NOMO-1 (cell line): Measurements from ENCODE around the gene SCUBE3.

Experiments
- DNase-seq, 2 experiments: peaks; one replicate each; lab custom pipeline; 2025; ENCODE audit not compliant: unreplicated experiment in 2 of 2; lab: John Stamatoyannopoulos, UW

Gene SCUBE3

DNA sequence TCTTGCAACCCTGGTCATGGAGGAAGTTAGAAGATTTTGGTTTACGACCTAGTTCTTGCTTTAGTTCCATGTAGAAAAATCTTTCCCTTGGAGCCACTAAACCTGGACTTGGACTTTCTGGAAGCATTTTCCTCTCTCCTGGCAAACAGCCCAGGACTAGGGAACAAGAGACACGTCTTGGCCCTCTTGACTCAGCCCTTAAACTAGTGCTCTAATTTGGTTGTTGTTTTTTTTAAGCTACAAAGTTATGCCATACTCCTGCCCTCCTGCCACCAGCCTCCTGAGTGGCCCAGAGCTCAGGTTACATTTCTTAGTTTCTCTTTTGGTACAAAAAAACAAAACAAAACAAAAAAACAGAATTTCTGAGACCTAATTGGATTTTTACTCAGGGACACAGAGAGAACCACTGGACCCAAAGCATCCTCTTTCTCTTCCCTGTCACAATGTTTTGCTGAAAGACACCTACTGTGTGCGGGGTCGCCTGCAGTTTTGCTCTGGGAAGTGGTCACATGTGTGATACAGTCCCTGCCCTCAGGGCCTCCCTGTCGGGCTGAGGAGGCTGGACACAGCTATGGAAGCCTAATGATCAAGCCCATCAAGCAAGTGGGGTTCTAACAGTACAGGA, 32.3 kb upstream of the SCUBE3 start:
- DNase-seq = no peak

DNA sequence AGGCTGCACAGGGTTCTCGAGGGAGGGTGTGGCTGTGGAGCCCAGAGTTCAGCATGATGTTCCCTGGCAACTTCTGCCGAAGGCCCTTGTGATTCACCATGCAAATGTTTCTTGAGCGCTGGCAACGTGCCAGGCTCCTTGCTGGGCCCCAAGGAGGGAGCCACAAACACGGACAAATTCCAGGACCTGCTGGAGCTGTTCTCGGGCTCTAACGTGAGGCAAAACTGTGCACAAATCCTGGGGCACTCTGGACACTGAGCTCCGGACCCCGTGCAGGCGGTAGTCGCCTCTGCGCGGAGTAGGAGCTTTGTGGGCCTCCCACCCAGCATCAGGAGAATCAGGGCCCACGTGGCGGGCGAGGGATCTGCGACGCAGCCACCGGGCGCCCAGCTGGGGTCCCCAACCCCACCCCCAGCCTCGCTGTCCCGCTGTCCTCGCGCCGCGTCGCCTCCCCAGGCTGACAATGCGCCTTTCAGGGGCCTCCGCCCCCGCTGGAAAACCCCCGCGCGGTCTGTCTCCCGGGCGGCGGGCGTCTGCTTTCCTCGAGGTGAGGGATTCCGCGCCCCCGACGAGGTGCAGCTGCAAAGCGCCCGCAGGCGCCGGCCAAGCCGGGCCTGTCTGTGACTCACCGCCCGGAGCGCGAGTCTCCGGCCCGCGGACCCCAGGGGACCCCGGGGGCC, 31.7 kb upstream of the SCUBE3 start:
- no peak for DNase-seq

DNA sequence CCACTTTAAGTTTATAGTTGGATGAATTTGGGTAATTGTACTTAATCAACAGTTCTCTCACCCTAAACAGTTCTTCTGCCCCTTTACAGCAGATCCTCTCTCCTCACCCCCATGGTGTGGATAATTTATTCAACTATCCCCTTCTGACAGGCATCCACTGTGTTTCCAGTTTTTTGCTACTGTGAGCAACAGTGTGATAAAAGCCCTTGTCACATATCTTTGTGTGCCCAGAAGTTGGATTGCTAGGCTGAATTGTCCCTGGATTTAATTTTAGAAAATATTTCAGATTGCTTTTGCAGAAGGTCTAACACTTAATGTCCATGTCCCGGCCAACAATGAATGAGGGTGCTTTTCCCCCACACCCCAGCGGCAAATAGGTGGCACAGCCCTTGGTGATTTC, 30.5 kb upstream of the SCUBE3 start:
- no peak for DNase-seq

DNA sequence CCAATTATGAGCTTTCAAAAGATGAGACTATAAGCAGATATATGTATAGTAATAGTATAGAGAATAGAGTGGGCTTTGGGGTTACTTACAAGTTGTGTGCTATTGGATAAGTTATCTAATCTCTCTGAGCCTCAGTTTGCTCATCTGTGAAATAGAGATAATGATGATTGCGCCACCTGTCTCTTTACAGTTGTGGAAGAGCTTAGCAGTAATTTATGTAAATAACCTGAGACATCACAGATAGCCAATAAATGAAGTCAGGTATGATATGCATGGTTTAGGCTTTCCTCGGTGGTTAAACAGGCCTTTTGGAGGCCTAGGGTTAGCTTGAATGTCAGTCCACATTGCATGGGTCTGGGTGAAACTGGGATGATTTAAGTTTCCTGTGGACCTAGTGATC, 29.8 kb upstream of the SCUBE3 start:
- DNase-seq = no peak

DNA sequence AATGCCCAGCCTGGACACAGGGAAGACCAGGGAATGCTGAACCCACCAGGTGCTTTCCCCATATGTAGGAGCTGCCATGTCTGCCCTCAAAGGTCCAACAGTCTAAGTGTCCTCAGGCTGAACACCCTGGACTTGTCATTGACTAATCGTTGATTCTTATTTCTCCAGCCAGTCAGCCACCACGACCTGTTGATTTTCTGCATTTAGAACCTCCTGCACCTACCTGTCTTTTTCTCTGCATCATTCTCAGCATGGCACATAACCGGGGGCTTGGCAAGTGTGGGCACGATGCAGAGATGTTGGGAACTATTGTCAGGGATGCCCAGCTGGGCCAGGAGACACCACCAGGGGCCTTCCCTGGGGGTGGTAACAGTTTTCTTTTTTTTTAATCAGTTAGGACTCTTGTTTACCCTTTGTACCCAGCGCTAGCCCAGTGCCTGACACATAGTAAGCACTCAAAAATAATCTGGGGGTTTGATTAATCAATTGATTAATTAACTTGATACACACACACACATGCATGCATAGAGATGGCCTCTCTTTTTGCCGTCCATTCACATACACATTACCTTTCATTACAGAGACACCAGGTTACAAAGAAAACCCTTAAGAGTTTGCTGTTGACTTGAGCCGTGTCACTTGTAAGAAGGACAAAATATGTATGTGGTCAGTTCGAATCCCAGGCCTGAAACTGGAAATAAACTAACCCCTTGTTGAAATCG, 29.0 kb upstream of the SCUBE3 start:
- no peak for DNase-seq

DNA sequence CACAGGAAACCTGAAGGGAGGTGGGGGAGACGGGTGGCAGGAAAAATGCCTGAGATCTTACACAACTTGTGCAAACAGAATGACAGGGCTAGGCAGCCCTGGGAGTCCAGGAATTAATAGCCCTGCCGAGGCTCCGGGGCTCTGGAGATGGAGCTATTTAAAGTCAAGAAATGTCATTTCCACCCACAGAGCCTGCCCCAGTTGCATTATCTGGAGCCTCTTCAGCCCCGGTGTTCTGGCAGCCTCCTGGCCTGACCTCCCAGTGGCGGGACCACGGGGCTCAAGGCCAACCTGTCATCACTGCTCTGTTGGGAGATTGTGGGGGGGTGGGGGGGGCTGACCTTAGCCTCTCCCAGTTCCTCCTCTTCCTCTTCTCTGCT, 28.5 kb upstream of the SCUBE3 start:
- DNase-seq = no peak

DNA sequence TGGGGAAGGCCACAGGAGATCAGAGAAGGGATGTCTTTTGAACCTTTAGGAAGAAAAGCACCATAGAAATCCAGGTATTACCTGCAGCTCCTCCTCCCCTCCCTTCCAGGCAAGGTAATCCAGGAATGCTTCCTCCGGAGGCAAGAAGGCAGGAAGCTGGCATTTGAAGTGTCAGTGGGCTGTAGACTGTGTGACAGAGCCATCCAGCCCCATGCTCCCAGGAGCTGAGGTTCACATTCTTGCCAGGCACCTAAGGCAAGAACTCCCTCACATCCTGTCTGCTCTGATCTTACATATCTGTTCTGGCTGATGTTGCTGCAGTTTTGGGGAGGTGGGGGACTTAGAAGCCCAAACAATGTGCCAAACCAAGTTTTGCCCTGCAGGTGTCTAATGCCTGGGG, 27.8 kb upstream of the SCUBE3 start:
- DNase-seq = no peak

DNA sequence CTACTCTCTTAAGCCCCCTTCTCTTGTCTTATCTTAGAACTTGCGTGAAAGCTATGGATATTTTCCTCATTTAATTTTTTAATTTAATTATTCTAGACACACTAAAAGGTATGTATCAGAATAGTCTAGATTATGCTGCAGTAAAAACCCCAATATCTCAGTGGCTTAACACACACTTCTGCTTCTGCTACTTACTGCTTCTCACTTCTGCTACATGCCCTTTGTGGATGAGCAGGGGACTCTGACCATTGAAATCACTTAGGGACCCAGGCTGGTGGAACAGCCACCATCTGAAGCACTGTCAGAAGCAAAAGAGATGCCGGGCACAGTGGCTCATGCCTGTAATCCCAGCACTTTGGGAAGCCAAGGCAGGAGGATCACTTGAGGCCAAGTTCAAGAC, 27.2 kb upstream of the SCUBE3 start:
- DNase-seq = no peak

DNA sequence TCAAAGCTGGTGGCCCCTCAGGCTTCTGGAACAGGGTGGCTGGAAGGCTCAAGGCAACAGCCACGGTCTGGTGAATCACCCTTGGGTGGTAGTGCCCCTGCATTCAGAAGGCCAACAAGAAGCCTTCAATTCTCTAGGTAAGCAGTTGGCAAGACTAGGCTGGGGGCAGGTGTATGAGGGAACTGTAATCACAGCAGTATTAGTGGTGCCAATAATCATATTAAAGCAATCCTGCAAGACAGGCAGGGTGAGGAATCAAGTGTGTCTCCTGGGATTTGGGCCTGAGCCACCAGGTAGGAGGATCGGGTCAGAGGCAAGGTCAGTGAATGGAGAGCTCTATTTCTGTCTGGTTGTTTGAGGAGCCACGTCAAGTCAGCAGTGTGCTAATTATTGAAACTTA, 24.9 kb upstream of the SCUBE3 start:
- DNase-seq = no peak

DNA sequence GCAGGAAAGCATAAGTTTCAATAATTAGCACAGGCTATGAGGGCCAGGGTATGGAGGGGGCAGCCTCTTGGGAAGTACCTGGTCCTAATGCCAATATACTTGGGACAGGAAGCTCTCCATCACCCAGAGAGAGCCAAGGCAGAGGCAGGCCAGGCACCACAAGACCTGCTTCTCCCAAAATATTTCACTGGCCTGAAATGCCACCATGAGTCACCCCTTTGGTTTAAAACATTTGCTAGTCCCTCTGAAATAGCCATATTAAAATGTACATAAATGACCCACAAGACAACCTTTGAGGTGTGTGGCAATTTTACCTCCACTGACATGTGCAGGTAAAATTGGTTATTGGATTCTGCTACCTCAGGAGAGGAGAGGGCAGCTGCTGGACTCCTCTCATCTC, 23.4 kb upstream of the SCUBE3 start:
- no peak for DNase-seq

DNA sequence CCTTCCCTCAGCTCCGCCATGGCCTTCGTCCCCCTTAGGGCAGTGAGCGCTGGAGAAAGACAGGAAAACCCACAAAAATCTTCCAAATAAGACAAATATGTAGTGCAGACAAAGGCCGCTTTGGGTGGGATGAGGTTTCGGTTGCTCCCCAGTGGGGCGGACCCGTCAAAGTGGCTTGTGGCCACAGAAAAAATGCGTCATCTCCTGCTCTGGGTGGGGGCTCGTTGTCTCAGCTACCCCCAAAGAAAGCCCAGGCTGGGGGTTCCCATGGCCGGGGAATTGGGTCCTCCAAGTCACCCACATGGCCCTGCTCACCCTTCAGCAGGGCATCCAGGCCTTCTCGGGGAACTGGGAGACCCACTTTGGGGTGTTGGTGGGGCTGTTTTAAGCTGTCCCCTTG, 21.9 kb upstream of the SCUBE3 start:
- DNase-seq = no peak

DNA sequence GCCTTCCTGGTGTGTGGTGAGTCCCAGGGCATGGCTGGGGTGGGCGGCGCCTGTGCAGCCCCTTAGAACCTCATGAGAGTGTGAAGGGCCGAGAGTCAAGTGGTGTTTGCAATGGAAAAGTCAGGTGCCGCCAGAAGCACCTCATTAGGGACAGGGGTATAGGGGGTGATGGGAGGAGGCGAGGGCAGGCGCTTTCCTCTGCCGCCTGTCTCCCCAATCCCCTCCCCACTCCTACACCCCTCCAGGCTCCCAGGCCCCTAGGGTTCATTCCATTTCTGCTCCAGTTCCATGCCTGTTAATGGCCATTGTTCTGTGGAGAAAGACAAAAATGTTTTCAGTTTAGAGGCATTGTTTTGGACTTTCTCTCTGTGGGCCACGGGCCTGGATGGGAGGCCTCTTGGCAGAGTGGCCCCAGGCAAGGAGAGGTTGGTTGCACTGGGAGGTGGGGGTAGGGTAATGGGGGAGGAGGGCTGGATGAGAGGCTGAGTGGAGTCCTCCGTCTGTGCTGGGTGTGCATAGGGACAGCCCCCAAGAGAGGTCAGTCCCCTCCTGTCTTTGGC, 21.4 kb upstream of the SCUBE3 start:
- DNase-seq = no peak

DNA sequence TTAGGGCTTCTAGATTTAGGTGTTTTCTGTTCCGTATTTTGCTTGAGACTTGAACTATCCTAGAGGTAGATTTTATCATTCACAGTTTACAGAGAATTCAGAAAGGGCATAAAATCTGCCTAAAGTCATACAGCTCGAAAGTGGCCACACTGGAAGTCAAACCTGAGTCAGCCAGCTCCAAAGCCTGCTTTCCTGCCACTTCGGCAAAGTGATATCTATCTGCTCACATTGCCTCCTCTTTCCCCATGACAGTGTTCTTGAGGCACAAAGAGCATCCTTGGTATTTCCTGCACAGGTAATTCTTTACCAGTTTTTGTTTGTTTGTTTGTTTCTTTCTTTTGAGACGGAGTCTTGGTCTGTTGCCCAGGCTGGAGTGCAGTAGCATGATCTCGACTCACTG, 19.4 kb upstream of the SCUBE3 start:
- DNase-seq = no peak

DNA sequence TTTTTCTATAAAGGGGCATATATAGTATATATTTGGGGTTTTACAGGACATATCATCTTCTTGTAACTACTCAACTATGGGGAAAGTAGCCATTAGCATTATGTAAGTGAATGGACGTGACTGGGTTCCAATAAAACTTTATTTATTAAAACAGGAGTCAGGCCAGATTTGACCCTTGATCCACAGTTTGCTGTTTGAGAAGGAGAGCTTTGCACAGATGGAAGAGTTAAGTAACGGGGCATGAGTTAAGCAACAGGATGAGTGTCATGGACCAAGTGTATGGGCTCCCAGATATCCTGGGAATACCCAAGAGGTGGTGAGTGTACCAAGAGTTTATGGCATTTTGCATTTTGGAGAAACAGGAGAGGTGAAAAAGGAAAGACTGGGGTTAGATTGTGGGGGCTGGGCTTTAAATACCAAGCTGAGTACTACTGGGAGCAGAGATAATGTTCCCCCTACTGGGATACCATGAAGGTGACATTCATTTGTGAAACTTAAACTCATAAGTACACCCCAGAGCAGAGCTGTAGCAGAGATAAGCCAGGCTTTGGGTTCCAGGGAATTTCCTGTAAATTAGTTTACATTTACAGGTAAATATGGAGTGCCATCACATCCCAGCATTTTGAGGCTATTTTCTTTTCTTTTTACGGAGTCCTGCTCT, 18.5 kb upstream of the SCUBE3 start:
- DNase-seq = no peak

DNA sequence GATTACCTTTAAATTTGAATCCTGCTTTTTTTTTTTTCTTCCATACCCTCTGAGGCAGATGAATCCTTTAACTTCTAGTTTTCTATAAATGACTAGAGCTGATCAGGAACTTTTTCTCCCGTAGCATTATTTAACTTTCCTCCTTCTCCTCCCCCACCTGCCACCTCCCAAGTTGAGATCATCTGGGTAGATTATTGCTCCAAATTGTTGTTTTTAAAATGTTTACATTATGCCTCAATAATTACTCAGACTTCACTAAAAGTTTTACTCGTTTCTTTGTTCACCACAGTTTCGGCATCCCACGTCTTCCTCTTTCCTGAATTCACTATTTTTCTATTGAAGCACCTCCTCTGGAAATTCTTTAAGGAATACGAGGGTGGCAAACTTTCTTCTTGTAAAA, 16.6 kb upstream of the SCUBE3 start:
- no peak for DNase-seq

DNA sequence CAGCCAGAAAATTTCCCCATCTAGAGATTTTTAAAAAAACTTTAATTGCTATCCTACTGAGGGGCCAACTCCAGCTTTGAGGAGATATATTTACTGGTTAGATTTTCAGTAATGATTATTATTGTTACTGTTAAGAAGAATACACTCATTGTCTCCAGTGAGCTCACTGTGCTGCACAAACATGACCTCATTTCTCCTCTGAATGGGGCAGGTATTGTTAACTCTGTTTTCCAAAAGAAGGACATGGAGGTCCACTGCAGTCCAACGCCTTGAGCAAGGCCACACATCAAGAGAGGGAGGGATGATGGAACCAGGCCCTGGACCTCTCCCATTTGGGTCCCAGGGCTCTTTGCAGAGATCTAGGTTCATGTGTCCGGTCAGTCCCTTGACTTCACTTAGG, 13.9 kb upstream of the SCUBE3 start:
- DNase-seq = no peak

DNA sequence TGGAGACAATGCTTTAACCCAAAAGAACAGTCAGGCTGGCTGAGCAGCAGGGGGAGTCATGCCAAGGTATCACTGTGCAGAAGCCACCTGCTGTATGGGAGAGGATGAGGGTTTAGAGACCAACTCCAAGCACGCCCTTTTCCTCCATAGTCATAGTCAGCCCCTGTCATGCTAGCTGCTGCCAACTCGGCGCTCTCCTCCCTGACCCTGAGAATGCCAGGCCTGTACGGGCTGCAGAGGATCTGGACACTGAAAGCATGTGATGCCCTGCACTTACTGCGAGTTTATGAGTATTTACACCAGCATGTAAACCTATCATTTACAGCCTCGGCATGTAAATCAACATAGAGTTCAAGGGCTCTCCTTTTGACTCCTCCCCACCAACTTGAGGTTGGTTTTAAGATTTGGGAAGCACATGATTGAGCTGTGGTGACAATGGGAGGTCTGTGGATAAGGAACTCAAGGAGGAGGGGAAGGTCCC, 11.7 kb upstream of the SCUBE3 start:
- no peak for DNase-seq

DNA sequence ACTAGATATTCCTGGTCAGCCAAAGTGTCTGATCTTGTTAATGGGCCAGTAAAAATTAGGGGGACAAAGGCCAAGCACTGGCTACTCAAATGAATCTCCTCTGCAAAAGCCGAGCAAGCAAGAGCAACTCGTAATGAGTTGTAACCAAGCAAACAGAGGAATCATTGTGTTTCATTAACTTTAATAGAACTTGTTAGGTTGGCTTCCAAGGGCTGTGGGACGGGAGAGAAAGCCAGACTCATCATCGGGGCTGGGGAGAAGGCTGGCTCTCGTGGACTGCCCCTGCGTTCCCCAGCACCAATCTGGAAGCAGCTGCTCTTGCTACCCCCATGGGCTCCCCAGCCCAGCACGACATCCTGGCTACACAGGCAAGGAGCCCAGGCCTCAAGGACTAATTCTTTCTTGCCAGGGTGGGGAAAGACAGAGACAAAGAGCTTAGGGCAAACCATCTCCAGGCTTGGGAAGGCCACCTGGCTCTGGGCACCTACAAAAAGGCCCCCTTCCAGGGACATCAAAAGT, 10.5 kb upstream of the SCUBE3 start:
- DNase-seq = no peak

DNA sequence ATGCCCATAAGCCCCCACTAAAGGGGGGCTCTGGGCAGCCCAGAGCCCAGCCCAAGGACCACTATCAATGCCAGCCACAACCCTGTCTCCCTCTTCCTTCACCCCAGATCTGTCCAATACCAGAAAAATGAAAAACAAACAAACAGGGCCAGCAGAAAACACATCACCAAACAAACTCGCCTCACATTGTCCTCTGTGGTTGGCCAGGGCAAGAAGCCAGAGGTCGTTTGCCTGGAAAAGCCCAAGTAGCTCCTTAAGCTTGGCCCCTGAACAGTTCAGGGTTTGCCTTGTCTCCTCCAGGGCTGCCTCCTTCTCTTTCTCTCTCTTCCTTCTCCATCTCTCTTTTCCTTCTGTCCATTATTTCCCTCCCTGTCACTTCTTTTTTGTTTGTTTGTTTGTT, 10.1 kb upstream of the SCUBE3 start:
- DNase-seq = no peak

DNA sequence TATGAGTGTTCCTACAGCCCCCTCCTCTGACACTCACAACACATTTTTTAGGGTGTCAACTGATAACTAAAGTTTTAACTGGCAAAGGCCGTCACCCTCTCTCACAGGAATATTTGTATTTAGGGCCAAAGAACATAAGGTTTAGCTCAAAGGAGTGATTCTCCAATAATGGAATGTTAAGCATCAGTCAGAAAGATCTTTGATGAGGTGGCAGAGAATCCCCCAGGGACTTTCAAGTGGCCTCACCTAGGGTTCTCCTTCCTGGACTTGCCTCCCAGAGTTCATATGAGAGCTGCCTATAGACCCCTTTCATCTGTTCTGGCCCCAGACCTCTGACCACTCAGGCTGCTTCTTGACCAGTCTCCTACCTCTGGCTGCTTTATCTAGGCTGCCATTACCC, 7.4 kb upstream of the SCUBE3 start:
- no peak for DNase-seq

DNA sequence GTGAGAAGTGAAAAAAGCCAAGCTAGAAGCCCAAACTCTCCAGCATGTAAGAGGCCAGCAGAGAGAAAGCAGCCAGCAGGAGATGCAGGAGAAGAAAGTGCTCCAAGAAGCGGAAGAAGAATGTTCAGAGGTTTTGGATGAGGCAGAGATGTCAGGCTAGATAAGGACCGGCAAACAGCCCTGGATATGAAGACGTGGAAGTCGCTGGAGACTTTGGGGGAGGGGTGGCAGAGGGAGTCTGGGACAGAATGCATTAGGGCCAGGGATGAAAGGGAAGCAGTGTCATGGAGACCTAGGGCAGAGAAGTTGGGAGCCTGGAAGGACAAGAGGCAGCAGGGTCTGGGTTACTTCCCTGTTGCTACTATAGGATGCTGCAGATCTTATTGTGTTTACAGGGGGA, 5.3 kb upstream of the SCUBE3 start:
- no peak for DNase-seq
